H54 (cell line): Measurements from ENCODE around the gene DPAGT1.
"Not testable (repeated sequence)": the region's sequence is repeated elsewhere in the genome, so short reads cannot be mapped to it uniquely, and the experiment has no call there.

Experiments used
- DNase-seq: peaks from one replicate; pipeline ENCODE4 v3.0.0; 2011; ENCODE audit warnings: low spot score, mixed read lengths; ENCODE audit not compliant: insufficient read length
- FAIRE-seq: peaks from 3 replicates; lab custom pipeline; 2011; peaks lifted over from hg19 to GRCh38; lab: Jason Lieb, UNC
- POLR2A ChIP-seq: IDR thresholded peaks from 2 replicates; pipeline ENCODE4 v1.6.1; 2011; ENCODE audit warnings: low read depth, mild to moderate bottlenecking, low read length

Gene DPAGT1

DNA sequence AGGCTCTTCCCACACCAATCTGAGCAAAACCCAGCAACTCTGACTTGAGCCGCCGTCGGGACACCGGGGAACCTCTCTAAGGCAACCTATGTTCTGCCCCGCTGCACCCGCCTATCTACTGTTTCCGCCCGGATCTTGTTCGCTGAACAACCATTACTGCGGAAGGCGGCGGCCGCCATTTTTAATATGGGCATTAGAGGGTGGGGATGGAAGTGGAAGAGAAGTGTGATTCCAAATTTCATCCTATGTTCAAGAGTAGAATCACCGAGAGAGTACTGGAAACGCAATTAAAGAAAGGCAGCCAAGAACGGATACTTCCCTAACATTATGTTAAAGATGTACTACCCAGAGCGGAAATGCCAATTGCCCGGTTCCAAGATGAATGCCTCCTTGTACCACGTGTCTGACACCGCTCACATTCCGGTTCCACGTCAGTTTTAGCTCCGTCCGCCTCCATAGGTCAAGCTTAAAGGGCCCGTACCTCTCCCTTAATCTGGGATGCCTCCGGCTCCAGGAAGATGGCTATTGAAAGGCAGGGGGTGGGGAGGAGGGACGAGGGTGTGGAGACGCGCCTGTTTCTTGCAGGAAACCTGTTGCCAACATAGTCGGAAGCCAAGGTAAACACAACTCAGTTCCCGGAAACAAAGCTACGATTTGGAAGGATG lies at the start of gene DPAGT1:
TSS of gene DPAGT1 (minus strand) at position 95 of the 665 bp plus-strand sequence. CDS start 198 bp downstream, outside the sequence.
- peak; percentile 0; the same call in 1 of the 2 replicates for TF ChIP-seq POLR2A
- FAIRE-seq, result peak; percentile 58
- DNase-seq, result peak; percentile 59

- TF ChIP-seq POLR2A, result no peak
- FAIRE-seq (no peak), DNase-seq (no peak)
Observed at GRCh38 chr11:119149786-119150275, 48.2 kb upstream of the DPAGT1 start.

GRCh38 chr11:119149018-119149785 lies 47.5 kb upstream of the DPAGT1 start, which contains the start of gene ABCG4:
TSS of gene ABCG4 (plus strand) at chr11:119149052. CDS start at chr11:119149966, 914 bp downstream.
- no peak for TF ChIP-seq POLR2A
- no peak for DNase-seq
- no peak for FAIRE-seq

DNA sequence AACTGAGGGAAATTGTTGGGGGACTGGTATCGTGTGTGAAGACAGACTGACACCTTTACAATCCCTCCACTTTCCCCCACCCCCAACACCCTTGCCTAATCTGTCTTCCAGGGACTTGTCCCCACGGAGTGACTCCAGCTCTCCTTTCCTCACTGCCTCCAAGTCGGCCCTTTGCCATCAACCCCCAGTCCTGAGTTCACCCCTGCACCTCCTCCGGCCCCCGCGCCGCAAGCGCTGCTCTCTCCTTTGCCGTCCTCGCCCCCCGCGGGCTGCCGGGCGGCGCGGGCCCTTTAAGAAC lies 47.0 kb upstream of the DPAGT1 start:
- DNase-seq (no peak), FAIRE-seq (no peak)
- no peak for TF ChIP-seq POLR2A

DNA sequence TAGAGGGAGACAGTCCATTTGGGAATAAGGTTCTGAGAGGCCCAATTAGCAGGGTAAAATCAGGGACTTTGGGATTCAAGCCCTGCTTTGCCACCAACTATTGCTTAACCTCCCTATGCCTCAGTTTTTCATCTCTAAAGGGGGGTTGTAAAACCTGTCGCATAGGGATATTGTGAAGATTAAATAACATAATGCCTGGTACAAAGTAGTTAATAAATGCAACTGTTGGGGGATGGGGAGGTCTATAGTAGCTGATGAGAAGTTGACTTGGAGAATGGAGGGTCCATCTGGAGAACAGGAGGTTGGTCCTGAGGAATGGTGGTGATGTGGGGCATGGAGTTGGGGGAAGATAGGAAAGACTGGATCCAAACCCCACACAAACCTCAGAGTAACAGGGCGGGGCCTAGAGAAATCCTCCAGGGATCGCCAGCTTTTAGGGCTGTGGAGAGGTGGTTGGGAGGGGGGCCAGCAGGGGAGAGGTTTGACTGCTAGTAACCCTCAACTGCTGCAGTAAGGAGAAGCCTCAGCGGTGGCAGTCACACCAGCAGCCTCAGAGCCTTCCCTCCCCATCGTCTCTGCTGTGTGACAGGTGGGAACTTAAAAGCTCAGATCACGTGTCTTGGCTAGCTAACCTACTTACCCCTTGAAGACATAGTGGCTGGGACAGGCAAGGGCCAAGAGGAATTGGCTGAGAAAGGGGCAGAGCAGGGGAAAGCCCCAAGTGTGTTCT lies 46.1 kb upstream of the DPAGT1 start:
- TF ChIP-seq POLR2A, result no peak
- DNase-seq (no peak), FAIRE-seq (no peak)

- FAIRE-seq (no peak), DNase-seq (no peak)
- no peak for TF ChIP-seq POLR2A
Observed at GRCh38 chr11:119145551-119145950, 43.9 kb upstream of the DPAGT1 start.

GRCh38 chr11:119144825-119145486 lies 43.3 kb upstream of the DPAGT1 start:
- TF ChIP-seq POLR2A, result no peak
- FAIRE-seq (no peak), DNase-seq (peak; percentile 83)

- not testable (repeated sequence) for DNase-seq, FAIRE-seq
Observed at GRCh38 chr11:119139276-119139675, 37.6 kb upstream of the DPAGT1 start.

- no peak for TF ChIP-seq POLR2A
- no peak for FAIRE-seq
- DNase-seq, result no peak
Observed at GRCh38 chr11:119134389-119134978, 32.8 kb upstream of the DPAGT1 start.

GRCh38 chr11:119130662-119131061 lies 29.0 kb upstream of the DPAGT1 start:
- FAIRE-seq (no peak), DNase-seq (no peak)

GRCh38 chr11:119126675-119127268 lies 25.1 kb upstream of the DPAGT1 start:
- FAIRE-seq, result no peak
- TF ChIP-seq POLR2A, result no peak
- no peak for DNase-seq

More at GRCh38 chr11:119130662-119131061, 29.0 kb upstream of the DPAGT1 start:
- no peak for TF ChIP-seq POLR2A

DNA sequence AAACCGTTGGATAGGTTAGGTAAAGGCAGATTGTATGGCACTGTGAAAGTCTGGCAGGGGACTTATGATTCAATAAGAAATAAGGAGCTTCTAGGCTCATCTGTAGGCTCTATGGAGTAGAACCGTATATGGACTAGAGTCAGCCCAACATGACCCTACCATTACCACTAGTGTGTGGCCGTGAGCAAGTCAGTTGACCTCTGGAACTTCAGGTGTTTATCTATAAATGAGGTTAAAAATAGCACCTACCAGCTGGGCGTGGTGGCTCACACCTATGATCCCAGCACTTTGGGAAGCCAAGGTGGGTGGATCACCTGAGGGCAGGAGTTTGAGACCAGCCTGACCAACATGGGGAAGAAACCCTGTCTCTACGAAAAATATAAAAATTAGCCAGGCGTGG lies 24.2 kb upstream of the DPAGT1 start:
- no peak for TF ChIP-seq POLR2A
- FAIRE-seq, result no peak
- DNase-seq, result no peak

GRCh38 chr11:119121811-119122124 lies 20.1 kb upstream of the DPAGT1 start:
- FAIRE-seq (no peak), DNase-seq (no peak)
- TF ChIP-seq POLR2A, result no peak
